ENCODE data around the gene FAF2. TPM values are rescaled to one million over a fixed set of nuclear protein-coding genes. Genes with fewer than 3 reads are reported as not detected.

FAF2 gene
- total RNA-seq, 4 donors from 2014 or later, result 14.0 to 20.7 (median 14.7) TPM

DNA sequence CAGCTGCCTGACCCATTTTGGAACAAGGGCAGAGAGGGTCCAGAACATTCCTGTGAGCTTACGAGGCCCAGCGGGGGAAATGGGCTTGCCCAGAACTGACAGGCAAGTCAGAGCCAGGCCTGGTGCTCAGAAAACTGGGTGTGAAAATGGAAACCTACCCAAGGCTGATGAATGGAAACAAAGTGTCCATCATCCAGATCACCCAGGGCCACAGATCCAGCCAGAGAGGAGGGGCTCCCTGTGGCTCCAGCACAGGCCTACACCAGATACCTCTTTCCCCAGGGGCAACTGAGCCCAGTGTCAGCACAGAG is 35.0 kb upstream of the FAF2 start:
- Histone ChIP-seq H3K27ac (peak overlapping the region; percentile 88 to 99 (median 98)), H3K9me3 (no peaks in the 10 kb centered on the region), H3K36me3 (peaks cover 0 to 23% of the 10 kb centered on the region in 2 donors), H3K4me3 (peak overlapping the region in 1 of 4 donors; percentile 2), H3K27me3 (no peaks in the 10 kb centered on the region), H3K4me1 (peaks cover 42 to 46% of the 10 kb centered on the region in 2 donors)
- DNase-seq (peak in 1 of 2 donors; percentile 40), ATAC-seq (peak in 1 of 2 donors; percentile 7)
- TF ChIP-seq POLR2A (IDR thresholded peaks at IDR 0.05), result no peak
- TF ChIP-seq, protein P1, sequence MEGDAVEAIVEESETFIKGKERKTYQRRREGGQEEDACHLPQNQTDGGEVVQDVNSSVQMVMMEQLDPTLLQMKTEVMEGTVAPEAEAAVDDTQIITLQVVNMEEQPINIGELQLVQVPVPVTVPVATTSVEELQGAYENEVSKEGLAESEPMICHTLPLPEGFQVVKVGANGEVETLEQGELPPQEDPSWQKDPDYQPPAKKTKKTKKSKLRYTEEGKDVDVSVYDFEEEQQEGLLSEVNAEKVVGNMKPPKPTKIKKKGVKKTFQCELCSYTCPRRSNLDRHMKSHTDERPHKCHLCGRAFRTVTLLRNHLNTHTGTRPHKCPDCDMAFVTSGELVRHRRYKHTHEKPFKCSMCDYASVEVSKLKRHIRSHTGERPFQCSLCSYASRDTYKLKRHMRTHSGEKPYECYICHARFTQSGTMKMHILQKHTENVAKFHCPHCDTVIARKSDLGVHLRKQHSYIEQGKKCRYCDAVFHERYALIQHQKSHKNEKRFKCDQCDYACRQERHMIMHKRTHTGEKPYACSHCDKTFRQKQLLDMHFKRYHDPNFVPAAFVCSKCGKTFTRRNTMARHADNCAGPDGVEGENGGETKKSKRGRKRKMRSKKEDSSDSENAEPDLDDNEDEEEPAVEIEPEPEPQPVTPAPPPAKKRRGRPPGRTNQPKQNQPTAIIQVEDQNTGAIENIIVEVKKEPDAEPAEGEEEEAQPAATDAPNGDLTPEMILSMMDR (IDR thresholded peaks at IDR 0.05 in 4 of 5, conservative IDR thresholded peaks at IDR 0.05 in 1 of 5), result no peak
- in situ Hi-C loops (cut with MboI; ENCODE audit: low sequenced_read_pairs in 4 of 4) (loop anchor here in 1 of 4 donors (25.0 kb wide), 1 partner anchor 124 kb away; the partner anchor contains the start of genes CDHR2 and RNF44), intact Hi-C loops (cut with DNase I; ENCODE audit: low total_unique reads) (loop anchor here (10.0 kb wide), 1 partner anchor 162 kb away; no protein-coding TSS in a partner anchor)

DNA sequence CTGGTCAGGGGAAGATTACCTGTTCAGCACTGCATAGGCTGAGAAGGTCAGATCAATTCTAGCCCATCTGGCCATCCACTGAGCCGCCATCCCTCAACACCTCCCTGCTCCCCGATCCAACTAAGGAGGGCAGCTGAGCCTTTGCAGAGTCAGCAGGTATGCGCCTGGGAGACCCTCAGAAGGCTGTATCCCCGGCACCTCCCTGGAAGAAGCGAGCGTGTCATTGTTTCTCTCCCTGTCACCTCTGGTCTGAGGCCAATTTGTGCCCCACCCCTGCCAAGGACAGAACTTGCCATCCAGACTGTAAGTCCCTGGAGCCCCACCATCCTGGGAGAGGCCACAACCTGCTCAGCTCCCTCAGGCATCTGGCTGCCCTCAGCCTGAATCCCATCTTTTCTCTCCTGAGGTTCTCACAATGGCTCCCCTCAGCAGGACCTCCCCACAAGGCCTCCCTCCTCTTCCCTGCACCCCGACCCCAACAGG is 34.4 kb upstream of the FAF2 start:
- peak in 1 of 2 donors; percentile 28 for DNase-seq
- H3K27ac ChIP-seq, result peak overlapping the region; percentile 88 to 99 (median 98)

DNA sequence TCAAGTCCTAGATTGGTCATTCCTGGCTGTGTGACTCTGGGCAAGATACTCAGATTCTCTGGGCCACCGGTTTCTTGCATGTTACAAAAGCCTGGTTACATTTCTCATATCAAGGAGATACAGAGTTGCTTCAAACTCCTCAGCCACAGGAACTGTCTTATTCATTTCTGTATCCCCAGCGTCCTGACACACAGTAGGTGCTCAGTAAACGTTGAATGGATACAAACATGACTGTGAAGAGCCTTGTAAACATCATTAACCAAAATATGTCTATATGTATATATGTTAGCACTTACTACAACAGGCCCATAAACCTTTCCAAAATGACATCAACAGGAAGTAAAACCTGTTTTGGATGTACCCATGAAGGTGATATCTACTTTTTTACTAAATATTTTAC is 33.5 kb upstream of the FAF2 start:
- intact Hi-C loops (cut with DNase I; ENCODE audit: low total_unique reads), result loop anchor here (10.0 kb wide), 1 partner anchor 160 kb away; no protein-coding TSS in a partner anchor
- peak overlapping the region; percentile 76 to 97 (median 92) for H3K4me3 ChIP-seq

More for the DNA sequence above, 34.4 kb upstream of the FAF2 start:
- TF ChIP-seq, protein P1 (IDR thresholded peaks at IDR 0.05 in 4 of 5, conservative IDR thresholded peaks at IDR 0.05 in 1 of 5), result no peak
- TF ChIP-seq POLR2A (IDR thresholded peaks at IDR 0.05), result no peak
- in situ Hi-C loops (cut with MboI; ENCODE audit: low sequenced_read_pairs in 4 of 4), result loop anchor here in 1 of 4 donors (25.0 kb wide), 1 partner anchor 124 kb away; the partner anchor contains the start of genes CDHR2 and RNF44
- ATAC-seq, result no peak
- intact Hi-C loops (cut with DNase I; ENCODE audit: low total_unique reads), result loop anchor here (10.0 kb wide), 1 partner anchor 161 kb away; no protein-coding TSS in a partner anchor
- H3K27me3 ChIP-seq, result no peaks in the 10 kb centered on the region
- H3K4me1 ChIP-seq, result peaks cover 41 to 46% of the 10 kb centered on the region in 2 donors
- no peaks in the 10 kb centered on the region for H3K9me3 ChIP-seq
- H3K4me3 ChIP-seq, result peak overlapping the region in 1 of 4 donors; percentile 76
- H3K36me3 ChIP-seq, result peaks cover 0 to 18% of the 10 kb centered on the region in 2 donors

DNA sequence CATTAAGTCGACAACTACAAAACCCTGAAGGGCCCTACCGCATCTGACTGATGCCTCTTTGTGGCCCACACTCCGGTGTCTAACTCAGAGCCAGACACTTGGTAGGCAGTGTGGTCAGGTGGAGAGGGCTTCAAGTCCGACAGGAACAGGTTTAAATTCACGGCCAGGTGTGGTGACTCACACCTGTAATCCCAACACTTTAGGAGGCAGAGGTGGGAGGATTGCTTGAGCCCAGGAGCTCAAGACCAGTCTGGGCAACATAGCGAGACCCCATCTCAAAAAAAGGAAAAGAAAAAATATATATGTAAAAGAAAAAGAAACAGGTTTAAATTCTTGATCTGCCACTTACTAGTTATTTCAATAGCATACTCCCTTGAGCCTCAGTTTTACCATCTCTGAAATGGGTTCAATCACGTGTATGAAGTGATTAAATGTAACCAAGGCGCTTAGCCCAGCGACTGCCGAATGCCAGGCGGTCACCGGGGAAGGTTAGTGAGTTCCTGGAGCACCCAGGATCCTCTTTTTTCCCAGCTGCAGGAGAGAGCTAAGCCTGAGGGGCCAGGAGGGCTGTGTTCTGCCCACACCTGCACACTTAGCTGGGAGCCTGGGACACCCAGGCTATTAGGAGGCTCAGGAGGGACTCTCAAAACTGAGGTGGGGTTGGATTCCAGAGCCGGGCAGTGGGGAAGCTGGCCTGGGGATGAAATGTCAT is 32.8 kb upstream of the FAF2 start:
- Histone ChIP-seq H3K27ac (peak overlapping the region; percentile 88 to 99 (median 98)), H3K27me3 (no peaks in the 10 kb centered on the region), H3K4me3 (peak overlapping the region; percentile 76 to 97 (median 92)), H3K36me3 (peaks cover 0 to 3% of the 10 kb centered on the region in 2 donors), H3K4me1 (peaks cover 41 to 46% of the 10 kb centered on the region in 2 donors), H3K9me3 (no peaks in the 10 kb centered on the region)
- DNase-seq (peak in 1 of 2 donors; percentile 57), ATAC-seq (no peak)
- in situ Hi-C loops (cut with MboI; ENCODE audit: low sequenced_read_pairs in 4 of 4), result loop anchor here in 1 of 4 donors (25.0 kb wide), 1 partner anchor 122 kb away; the partner anchor contains the start of genes CDHR2 and RNF44
- TF ChIP-seq POLR2A (IDR thresholded peaks at IDR 0.05), result no peak
- TF ChIP-seq, protein P1 (IDR thresholded peaks at IDR 0.05 in 4 of 5, conservative IDR thresholded peaks at IDR 0.05 in 1 of 5), result no peak
- intact Hi-C loops (cut with DNase I; ENCODE audit: low total_unique reads), result loop anchor here (10.0 kb wide), 1 partner anchor 159 kb away; no protein-coding TSS in a partner anchor

More for the DNA sequence above, 33.5 kb upstream of the FAF2 start:
- no peak for ATAC-seq
- in situ Hi-C loops (cut with MboI; ENCODE audit: low sequenced_read_pairs in 4 of 4), result loop anchor here in 1 of 4 donors (25.0 kb wide), 1 partner anchor 123 kb away; the partner anchor contains the start of genes CDHR2 and RNF44
- H3K4me1 ChIP-seq, result peaks cover 41 to 46% of the 10 kb centered on the region in 2 donors
- H3K27me3 ChIP-seq, result no peaks in the 10 kb centered on the region
- DNase-seq, result no peak
- peak overlapping the region; percentile 88 to 99 (median 98) for H3K27ac ChIP-seq
- no peaks in the 10 kb centered on the region for H3K9me3 ChIP-seq
- TF ChIP-seq, protein P1 (IDR thresholded peaks at IDR 0.05 in 4 of 5, conservative IDR thresholded peaks at IDR 0.05 in 1 of 5), result no peak
- TF ChIP-seq POLR2A (IDR thresholded peaks at IDR 0.05), result no peak
- H3K36me3 ChIP-seq, result peaks cover 0 to 10% of the 10 kb centered on the region in 2 donors
